ENCODE results near the gene FAM135A.

Gene FAM135A

GRCh38 chr6:70395301-70395672, 18.0 kb upstream of the FAM135A start:
- Histone ChIP-seq H3K4me3 (ENCODE audit: severe bottlenecking) (no peak overlapping the region), H3K4me1 (ENCODE audit: insufficient read depth, poor library complexity, severe bottlenecking) (peaks cover 47% of the 10 kb centered on the region), H3K27ac (ENCODE audit: poor library complexity, severe bottlenecking) (no peak overlapping the region), H3K27me3 (ENCODE audit: insufficient read depth, poor library complexity, severe bottlenecking) (no peaks in the 10 kb centered on the region), H3K9me3 (ENCODE audit: severe bottlenecking) (no peaks in the 10 kb centered on the region), H3K36me3 (ENCODE audit: low read depth) (no peaks in the 10 kb centered on the region)
- TF ChIP-seq CTCF (IDR thresholded peaks at IDR 0.05; ENCODE audit: poor library complexity, severe bottlenecking): no peak
- DNase-seq (ENCODE audit: low spot score) (no peak), ATAC-seq (ENCODE audit: low read depth) (no peak)

GRCh38 chr6:70396163-70396562, 17.1 kb upstream of the FAM135A start:
- no peak for TF ChIP-seq CTCF (IDR thresholded peaks at IDR 0.05; ENCODE audit: poor library complexity, severe bottlenecking)
- ATAC-seq (ENCODE audit: low read depth) (no peak), DNase-seq (ENCODE audit: low spot score) (no peak)
- Histone ChIP-seq H3K9me3 (ENCODE audit: severe bottlenecking) (no peaks in the 10 kb centered on the region), H3K4me3 (ENCODE audit: severe bottlenecking) (no peak overlapping the region), H3K36me3 (ENCODE audit: low read depth) (no peaks in the 10 kb centered on the region), H3K27me3 (ENCODE audit: insufficient read depth, poor library complexity, severe bottlenecking) (no peaks in the 10 kb centered on the region), H3K4me1 (ENCODE audit: insufficient read depth, poor library complexity, severe bottlenecking) (peaks cover 47% of the 10 kb centered on the region), H3K27ac (ENCODE audit: poor library complexity, severe bottlenecking) (peak overlapping the region; percentile 97)

- Histone ChIP-seq H3K27me3 (ENCODE audit: insufficient read depth, poor library complexity, severe bottlenecking) (no peaks in the 10 kb centered on the region), H3K4me1 (ENCODE audit: insufficient read depth, poor library complexity, severe bottlenecking) (peaks cover 47% of the 10 kb centered on the region), H3K9me3 (ENCODE audit: severe bottlenecking) (no peaks in the 10 kb centered on the region), H3K4me3 (ENCODE audit: severe bottlenecking) (no peak overlapping the region), H3K27ac (ENCODE audit: poor library complexity, severe bottlenecking) (peak overlapping the region; percentile 97), H3K36me3 (ENCODE audit: low read depth) (no peaks in the 10 kb centered on the region)
- ATAC-seq (ENCODE audit: low read depth) (peak; percentile 33), DNase-seq (ENCODE audit: low spot score) (no peak)
- no peak for TF ChIP-seq CTCF (IDR thresholded peaks at IDR 0.05; ENCODE audit: poor library complexity, severe bottlenecking)
Observed at GRCh38 chr6:70396796-70397729, 16.2 kb upstream of the FAM135A start.

GRCh38 chr6:70398783-70399728, 14.3 kb upstream of the FAM135A start:
- DNase-seq (ENCODE audit: low spot score) (no peak), ATAC-seq (ENCODE audit: low read depth) (peak; percentile 92)
- H3K4me3 ChIP-seq (ENCODE audit: severe bottlenecking): no peak overlapping the region
- H3K4me1 ChIP-seq (ENCODE audit: insufficient read depth, poor library complexity, severe bottlenecking): peaks cover 47% of the 10 kb centered on the region
- H3K36me3 ChIP-seq (ENCODE audit: low read depth): no peaks in the 10 kb centered on the region
- no peaks in the 10 kb centered on the region for H3K9me3 ChIP-seq (ENCODE audit: severe bottlenecking)
- TF ChIP-seq CTCF (IDR thresholded peaks at IDR 0.05; ENCODE audit: poor library complexity, severe bottlenecking): no peak
- peak overlapping the region; percentile 97 for H3K27ac ChIP-seq (ENCODE audit: poor library complexity, severe bottlenecking)
- H3K27me3 ChIP-seq (ENCODE audit: insufficient read depth, poor library complexity, severe bottlenecking): no peaks in the 10 kb centered on the region
